ENCODE measurements around the gene CLDN4.

- no peak for TF ChIP-seq ZNF292 (tag by site-specific recombination; IDR thresholded peaks at IDR 0.05; ENCODE audit: borderline replicate concordance, low read depth)
- no peak for TF ChIP-seq CTCF (tag by site-specific recombination; IDR thresholded peaks at IDR 0.05)
- no peak for TF ChIP-seq ZNF473 (tag by site-specific recombination; IDR thresholded peaks at IDR 0.05)
Measured at GRCh38 chr7:73844131-73844547, 13.3 kb downstream of the CLDN4 start.
